DMS53 (cell line): ENCODE measurements around the gene GADD45A.

Experiments
- DNase-seq: peaks from one replicate; lab custom pipeline; 2025; lab: John Stamatoyannopoulos, UW

Gene GADD45A

GRCh38 chr1:67668660-67669059 is 16.3 kb upstream of the GADD45A start:
- DNase-seq: peak; percentile 97

DNA sequence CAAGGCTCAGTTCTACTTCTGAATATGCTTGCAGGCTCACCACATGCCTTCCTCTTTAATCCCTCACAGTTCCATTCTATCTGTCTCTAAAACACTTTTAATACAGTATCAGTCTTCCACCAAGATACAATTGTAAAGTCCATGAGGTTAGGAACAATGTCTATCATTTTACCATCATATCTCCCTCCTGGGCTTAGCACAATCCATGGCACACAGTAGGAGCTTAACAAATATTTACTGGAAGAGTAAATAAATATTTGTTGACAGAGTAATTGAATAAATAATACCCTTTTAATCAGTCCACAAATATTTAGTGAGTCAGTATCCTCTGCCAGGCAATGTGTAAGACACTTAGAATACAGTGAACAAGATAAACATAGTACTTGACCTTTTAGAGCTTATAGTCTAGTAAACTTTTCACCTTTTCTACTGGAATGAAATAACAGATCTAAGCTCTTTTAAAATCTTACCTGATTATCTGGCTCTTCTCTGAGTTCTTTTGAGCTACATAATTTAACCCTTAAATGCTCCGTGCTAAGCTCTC is 12.7 kb upstream of the GADD45A start:
- peak; percentile 93 for DNase-seq

- DNase-seq: no peak
These were observed 11.4 kb upstream of the GADD45A start for GRCh38 chr1:67673468-67674201.

DNA sequence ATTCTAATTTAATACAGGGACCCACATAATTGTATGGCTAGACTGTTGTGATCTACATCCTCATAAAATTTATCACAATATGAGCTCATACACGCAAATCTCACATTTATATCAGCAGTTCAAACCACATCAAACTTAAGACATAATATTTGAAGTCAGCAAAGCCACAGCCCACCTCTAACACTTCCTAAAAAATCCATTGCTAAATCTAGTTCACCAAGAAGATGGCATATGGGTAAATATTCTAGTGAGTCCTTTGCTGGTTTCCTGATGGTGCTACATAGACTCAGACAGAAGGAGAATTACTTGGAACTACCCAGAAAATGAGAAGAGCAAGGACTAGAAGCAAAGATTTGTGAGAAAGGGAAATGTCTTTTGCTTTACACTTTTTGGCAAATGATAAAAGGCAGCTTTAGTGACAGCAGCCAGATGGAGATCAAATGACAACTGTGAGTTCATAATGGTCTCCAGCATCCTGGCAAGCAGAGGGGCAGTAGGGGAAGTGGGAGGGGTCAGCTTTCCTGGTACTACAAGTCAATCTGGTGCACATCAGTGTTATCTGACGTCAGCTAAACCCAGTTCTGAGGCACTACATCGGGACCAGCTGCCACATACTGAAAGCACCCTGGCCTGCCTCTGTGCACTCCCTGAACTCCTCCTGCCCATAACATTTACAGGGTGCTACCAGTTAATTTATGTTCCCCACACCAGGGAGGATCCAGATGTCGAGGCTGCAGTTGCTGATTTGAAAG is 10.6 kb upstream of the GADD45A start:
- DNase-seq: peak; percentile 97

DNA sequence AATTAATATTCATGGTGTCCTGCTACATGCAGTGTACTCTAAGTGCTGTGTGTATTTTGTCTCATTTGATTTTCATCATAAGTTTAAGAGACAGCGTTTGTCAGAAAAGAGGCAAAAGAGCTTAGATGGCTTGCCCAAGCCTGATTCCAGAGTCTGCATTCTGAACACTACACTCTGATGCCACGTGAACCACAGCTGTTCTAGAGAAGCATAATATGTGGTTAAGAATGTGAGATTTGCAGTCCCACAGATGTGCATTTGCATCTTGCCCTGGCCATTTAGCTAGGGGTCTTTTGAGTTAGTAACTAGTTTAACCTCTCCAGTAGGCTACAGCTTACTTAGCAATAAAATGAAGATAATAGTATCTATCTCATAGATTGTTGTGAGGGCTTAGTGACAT is 9.2 kb upstream of the GADD45A start:
- DNase-seq: no peak

- DNase-seq: no peak
These were observed 8.7 kb upstream of the GADD45A start for GRCh38 chr1:67676287-67676686.

DNA sequence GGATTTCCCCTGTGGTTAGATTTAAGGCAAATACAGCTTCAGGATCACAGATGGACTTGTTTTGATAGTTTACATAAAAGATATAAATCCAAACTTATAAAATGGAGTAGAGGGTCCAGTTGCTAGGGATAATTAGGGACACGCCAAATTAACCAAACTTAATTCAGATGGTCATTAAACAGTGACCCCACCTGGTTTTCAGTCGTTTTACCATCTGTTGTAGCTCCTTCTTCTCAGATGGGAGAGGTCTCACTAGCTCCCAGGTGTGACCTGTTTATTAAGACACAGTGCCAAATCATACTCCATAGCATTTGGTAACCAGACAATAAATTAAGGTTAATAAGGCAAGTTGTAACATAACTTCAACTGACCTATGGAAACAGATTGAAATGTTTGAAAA is 8.1 kb upstream of the GADD45A start:
- no peak for DNase-seq

DNA sequence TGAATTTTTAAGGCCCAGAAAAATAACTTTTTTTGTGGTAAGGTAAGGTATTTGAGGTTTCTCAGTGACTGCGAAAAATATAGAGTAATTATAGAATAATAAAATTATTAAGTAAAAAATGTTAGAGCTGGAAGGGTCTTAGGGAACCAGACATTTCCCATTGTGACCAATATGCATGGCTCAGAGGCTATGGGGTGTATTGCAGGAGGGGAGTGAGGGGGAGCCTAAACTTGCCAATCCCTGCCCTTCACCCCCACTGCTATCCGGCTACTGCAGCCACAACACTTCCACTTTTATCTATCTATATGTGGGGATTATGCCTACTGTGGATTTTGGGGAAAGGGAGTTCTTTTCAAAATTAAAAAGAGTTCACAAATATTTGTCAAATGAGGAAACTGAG is 7.6 kb upstream of the GADD45A start:
- no peak for DNase-seq

DNA sequence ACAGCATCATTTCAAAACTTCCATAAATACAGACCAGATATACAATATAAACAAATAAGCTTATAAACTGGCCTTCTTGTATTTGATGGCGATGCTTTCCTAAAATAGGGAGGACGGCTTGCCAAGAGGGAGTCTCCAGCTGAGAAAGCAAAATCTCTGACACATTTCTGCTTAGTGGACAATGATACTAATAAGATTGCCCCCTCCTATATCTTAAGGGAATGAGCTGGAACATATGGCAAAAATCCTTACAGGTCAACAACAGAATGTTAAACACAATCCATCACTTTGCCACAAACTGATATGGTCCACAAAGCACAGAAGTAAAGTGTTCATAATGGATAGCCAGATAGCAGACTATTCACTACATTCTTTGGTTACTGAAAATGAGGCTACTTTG is 7.1 kb upstream of the GADD45A start:
- DNase-seq: no peak

- no peak for DNase-seq
These were observed 5.3 kb upstream of the GADD45A start for GRCh38 chr1:67679691-67680090.

- no peak for DNase-seq
These were observed 4.5 kb upstream of the GADD45A start for GRCh38 chr1:67680486-67680885.

DNA sequence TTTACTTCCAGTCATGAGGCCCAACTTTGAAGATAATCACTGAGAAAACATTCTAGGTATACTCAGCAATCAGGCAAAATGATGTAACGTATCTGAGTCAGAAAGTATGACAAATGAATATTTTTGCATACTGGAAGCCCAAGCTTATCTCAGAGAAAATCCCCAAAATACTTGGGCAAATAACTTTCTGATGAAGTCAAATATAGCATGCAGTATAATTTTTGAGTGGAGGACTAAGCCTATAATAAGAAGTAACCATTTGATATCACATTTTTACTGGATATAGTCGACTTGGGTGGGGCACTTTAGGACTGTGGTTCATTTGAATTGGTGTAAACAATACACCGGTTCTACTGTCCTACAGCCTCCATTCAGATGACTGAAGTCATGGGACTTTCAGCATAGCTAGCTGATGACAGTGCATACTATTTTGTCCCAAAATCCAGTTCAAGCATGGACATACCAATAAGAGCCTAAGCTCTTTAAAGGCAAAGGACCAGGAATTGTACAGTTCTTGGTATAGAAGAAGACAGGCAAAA is 2.3 kb upstream of the GADD45A start:
- DNase-seq: peak; percentile 88

- DNase-seq: no peak
These were observed 1.7 kb upstream of the GADD45A start for GRCh38 chr1:67683316-67683715.

GRCh38 chr1:67683766-67684525 is 1.1 kb upstream of the GADD45A start:
- peak; percentile 69 for DNase-seq

DNA sequence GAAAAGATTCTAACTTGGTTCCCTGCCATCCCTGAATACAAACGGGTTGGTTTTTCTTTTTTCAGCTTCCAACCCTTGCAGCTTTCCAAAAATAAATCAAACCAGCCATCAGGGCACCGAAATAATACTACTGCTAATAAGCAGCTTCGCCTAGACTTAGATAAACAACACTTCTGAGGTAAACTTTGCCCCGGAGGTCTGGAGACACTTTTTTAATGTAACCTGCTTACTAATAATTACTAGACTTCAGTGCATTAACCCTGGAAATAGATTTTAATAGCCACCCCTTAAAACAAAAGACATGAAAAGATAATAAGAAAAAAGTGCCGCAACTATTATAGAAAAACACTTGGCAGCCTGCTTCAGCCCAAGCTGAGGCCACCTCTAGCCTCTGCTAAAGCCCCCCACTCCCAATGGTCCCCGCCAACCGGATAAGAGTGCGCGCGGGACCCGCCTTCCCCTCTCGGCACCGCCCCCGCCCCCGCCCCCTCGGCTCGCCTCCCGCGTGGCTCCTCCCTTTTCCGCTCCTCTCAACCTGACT is 405 bp upstream of the GADD45A start:
- DNase-seq: no peak

DNA sequence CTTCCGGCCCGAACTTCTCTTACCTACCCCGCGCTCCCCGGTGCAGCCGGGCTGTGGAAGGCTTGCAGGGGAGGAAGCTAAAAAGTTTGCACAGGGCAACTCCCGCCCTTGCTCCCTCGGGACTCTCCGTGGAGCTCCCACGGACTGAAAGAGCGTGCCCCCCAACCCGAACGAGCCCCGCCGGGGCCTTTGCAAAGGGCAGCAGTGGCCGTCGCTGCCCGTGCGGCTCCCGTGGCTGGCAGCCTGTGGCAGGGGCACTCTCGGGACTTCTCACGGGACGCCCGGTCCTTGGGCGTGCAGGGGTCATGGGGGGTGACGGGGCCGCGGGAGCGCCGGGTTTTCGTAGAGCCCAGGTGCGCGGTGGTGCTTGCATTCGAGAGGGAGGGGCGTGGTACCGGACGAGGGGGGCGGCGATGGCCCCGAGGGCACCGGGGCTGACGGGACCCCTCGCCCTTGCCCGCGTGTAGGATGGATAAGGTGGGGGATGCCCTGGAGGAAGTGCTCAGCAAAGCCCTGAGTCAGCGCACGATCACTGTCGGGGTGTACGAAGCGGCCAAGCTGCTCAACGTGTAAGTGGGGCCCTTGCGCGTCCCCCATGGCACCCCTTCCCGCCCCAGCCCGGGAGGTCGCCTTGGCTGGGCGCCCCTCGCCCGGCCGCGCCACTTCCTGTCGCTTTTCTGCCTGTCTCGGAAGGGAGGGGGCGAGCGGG is 711 bp downstream of the GADD45A start:
- DNase-seq: peak; percentile 89

- DNase-seq: peak; percentile 95
These were observed 1.5 kb downstream of the GADD45A start for GRCh38 chr1:67686267-67687197.

DNA sequence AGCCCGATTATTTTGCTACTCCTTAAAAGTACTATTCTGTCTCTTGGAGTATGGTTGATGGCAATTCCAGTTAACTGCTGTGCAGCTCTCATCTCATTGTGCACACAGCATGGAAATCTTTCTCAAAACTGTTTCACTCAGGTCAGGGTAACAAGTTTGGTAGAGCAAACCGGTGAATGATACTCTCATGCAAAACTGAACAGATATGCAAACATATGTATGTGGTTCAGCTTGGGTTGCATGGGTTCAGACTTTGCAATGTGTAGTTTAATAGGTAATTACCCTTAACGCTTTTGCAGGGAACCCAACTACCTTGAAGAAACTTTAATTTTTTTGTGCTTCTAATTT is 2.2 kb downstream of the GADD45A start:
- no peak for DNase-seq

- DNase-seq: no peak
These were observed 2.6 kb downstream of the GADD45A start for GRCh38 chr1:67687649-67688048.

DNA sequence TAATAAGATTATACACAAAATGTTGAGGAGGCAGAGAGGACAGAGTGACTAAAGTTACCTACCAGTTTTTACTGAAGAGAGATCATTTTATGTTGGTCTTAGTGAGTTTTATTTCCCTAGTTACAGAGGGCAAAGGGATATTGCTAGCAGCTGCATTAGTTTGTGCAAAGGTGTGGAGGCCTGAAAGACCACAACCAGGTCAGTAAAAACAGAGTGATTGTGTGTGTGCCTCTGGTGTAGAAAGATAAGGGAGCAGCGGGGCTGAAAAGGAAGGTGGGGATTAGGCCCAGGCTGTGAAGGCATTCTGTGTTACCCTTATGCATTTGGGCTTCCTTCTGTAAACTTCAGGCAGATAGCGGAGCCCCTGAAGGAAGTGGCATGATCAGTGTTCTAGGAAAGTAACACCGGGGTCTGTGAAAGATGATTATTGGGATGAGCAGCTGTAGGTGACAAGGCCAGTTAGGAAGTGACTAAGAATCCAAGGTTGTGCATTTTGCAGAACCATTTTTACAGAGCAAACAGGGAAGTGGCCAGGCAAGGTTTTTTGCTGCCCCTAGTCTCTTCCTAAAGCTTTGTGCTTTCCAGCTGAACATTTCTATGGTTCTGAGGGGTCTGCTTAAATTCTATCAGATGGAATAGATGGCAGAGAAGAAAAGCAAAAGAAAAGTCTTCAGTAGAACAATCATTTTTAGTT is 3.7 kb downstream of the GADD45A start:
- peak; percentile 54 for DNase-seq
